ENCODE data around the gene EIF4E3. TPM values are rescaled to one million over a fixed set of nuclear protein-coding genes. Genes with fewer than 3 reads are reported as not detected.

The EIF4E3 gene
- total and polyA plus RNA-seq, 10 of the 15 experiments (the other 5 are each of a cell fraction or from before 2014, with no cell fraction given) = 0.05 to 0.38 (median 0.16) TPM; not detected in 1

DNA sequence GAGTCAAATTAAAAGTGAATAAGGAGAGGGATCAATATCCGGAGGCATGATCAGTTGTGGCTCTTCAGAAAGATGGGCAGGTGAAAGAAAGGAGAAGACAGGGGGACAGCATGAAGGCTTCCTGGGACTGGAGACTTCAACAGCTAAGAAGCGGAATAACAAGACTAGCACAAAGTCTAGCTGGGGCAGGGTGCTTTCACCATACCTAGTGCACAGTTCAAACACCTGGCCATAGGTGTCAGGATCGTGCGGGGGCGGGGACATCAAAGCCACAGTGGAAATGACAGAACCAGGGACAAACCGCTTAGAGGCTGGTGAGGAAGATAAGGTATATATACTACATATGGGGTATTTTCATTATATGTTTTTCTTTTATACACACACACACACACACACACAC, 75.4 kb downstream of the EIF4E3 start:
- FAIRE-seq (no peak), DNase-seq (ENCODE audit: low read depth, low spot score) (no peak), ATAC-seq (no peak)
- Histone ChIP-seq H3K9me3 (replicated peaks; ENCODE audit: control insufficient read depth, insufficient read depth, low read length) (no peaks in the 10 kb centered on the region), H3K4me2 (ENCODE audit: control insufficient read depth, insufficient read depth) (no peak overlapping the region), H2AFZ (ENCODE audit: control insufficient read depth, low read depth, low read length) (no peak overlapping the region), H3K4me1 (ENCODE audit: control insufficient read depth, insufficient read depth, low read length) (no peaks in the 10 kb centered on the region), H3K27me3 (replicated peaks in 1 of 2; ENCODE audit: control insufficient read depth in 2 of 2, insufficient read depth in 2 of 2, low read length in 1 of 2) (0 out of 4 replicates have a peak, but pooled peaks cover 0 to 2% of the 10 kb centered on the region in 2 experiments), H4K20me1 (ENCODE audit: control insufficient read depth, insufficient read depth) (no peaks in the 10 kb centered on the region), H3K36me3 (ENCODE audit: control insufficient read depth in 2 of 2, insufficient read depth in 2 of 2, low read length in 1 of 2) (no peaks in the 10 kb centered on the region), H3K4me3 (no peak overlapping the region), H3K27ac (ENCODE audit: control insufficient read depth, insufficient read depth) (no peak overlapping the region), H3K9ac (ENCODE audit: control insufficient read depth, insufficient read depth, low read length) (no peak overlapping the region), H3K79me2 (ENCODE audit: control insufficient read depth, insufficient read depth, low read length) (no peaks in the 10 kb centered on the region)
- BruUV-seq (replicated peaks) = no TSS peak
- RAD21 ChIA-PET (ENCODE audit: unreplicated experiment) = no interaction called here
- WGBS (ENCODE audit: insufficient coverage, insufficient replicate concordance, low lambda C conversion rate, missing lambda C conversion rate) = 45% methylated on average over 6 of the region's 6 CpGs
- POLR2A ChIA-PET = no interaction called here
- in situ Hi-C loops (cut with MboI) (loop anchor here (10.0 kb wide), 1 partner anchor 1095 kb away; no protein-coding TSS in a partner anchor), intact Hi-C loops (cut with micrococcal nuclease; ENCODE audit: unreplicated experiment) (loop anchor here (5.0 kb wide), 1 partner anchor 1117 kb away; no protein-coding TSS in a partner anchor)
- CTCF ChIA-PET = no interaction called here
- SMC1A ChIA-PET (ENCODE audit: uncharacterized antibody, unreplicated experiment) = interaction anchor here (1.0 kb wide), 1 partner anchor 11 kb away, joined by 3 read pairs; no protein-coding TSS in a partner anchor
- TF ChIP-seq SREBF2 (IDR thresholded peaks at IDR 0.05; ENCODE audit: low read length) (no peak), BACH1 (IDR thresholded peaks at IDR 0.05; ENCODE audit: borderline replicate concordance) (no peak), KLF5 (IDR thresholded peaks at IDR 0.05; ENCODE audit: partially characterized antibody) (no peak), NBN (IDR thresholded peaks at IDR 0.05) (no peak), EED (IDR thresholded peaks at IDR 0.05; ENCODE audit: low read depth) (no peak), FOXK2 (IDR thresholded peaks at IDR 0.05) (no peak), TAF1 (IDR thresholded peaks at IDR 0.05; ENCODE audit: borderline replicate concordance, low read depth, low read length) (no peak), SMC3 (IDR thresholded peaks at IDR 0.05; ENCODE audit: borderline replicate concordance, low read length) (no peak), TBL1XR1 (IDR thresholded peaks at IDR 0.05; ENCODE audit: low read depth, low read length) (no peak), POLR2AphosphoS5 (IDR thresholded peaks at IDR 0.05; ENCODE audit: low read length) (no peak)
- TF ChIP-seq, protein P1, sequence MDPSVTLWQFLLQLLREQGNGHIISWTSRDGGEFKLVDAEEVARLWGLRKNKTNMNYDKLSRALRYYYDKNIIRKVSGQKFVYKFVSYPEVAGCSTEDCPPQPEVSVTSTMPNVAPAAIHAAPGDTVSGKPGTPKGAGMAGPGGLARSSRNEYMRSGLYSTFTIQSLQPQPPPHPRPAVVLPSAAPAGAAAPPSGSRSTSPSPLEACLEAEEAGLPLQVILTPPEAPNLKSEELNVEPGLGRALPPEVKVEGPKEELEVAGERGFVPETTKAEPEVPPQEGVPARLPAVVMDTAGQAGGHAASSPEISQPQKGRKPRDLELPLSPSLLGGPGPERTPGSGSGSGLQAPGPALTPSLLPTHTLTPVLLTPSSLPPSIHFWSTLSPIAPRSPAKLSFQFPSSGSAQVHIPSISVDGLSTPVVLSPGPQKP (IDR thresholded peaks at IDR 0.05; ENCODE audit: low read depth, low read length) = no peak
- TF ChIP-seq, protein P2, sequence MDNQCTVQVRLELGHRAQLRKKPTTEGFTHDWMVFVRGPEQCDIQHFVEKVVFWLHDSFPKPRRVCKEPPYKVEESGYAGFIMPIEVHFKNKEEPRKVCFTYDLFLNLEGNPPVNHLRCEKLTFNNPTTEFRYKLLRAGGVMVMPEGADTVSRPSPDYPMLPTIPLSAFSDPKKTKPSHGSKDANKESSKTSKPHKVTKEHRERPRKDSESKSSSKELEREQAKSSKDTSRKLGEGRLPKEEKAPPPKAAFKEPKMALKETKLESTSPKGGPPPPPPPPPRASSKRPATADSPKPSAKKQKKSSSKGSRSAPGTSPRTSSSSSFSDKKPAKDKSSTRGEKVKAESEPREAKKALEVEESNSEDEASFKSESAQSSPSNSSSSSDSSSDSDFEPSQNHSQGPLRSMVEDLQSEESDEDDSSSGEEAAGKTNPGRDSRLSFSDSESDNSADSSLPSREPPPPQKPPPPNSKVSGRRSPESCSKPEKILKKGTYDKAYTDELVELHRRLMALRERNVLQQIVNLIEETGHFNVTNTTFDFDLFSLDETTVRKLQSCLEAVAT (IDR thresholded peaks at IDR 0.05) = no peak
- TF ChIP-seq, protein P3, sequence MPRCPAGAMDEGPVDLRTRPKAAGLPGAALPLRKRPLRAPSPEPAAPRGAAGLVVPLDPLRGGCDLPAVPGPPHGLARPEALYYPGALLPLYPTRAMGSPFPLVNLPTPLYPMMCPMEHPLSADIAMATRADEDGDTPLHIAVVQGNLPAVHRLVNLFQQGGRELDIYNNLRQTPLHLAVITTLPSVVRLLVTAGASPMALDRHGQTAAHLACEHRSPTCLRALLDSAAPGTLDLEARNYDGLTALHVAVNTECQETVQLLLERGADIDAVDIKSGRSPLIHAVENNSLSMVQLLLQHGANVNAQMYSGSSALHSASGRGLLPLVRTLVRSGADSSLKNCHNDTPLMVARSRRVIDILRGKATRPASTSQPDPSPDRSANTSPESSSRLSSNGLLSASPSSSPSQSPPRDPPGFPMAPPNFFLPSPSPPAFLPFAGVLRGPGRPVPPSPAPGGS (IDR thresholded peaks at IDR 0.05; ENCODE audit: borderline replicate concordance, insufficient read depth, low read depth, low read length, poor library complexity, severe bottlenecking) = no peak
- TF ChIP-seq, protein P4, sequence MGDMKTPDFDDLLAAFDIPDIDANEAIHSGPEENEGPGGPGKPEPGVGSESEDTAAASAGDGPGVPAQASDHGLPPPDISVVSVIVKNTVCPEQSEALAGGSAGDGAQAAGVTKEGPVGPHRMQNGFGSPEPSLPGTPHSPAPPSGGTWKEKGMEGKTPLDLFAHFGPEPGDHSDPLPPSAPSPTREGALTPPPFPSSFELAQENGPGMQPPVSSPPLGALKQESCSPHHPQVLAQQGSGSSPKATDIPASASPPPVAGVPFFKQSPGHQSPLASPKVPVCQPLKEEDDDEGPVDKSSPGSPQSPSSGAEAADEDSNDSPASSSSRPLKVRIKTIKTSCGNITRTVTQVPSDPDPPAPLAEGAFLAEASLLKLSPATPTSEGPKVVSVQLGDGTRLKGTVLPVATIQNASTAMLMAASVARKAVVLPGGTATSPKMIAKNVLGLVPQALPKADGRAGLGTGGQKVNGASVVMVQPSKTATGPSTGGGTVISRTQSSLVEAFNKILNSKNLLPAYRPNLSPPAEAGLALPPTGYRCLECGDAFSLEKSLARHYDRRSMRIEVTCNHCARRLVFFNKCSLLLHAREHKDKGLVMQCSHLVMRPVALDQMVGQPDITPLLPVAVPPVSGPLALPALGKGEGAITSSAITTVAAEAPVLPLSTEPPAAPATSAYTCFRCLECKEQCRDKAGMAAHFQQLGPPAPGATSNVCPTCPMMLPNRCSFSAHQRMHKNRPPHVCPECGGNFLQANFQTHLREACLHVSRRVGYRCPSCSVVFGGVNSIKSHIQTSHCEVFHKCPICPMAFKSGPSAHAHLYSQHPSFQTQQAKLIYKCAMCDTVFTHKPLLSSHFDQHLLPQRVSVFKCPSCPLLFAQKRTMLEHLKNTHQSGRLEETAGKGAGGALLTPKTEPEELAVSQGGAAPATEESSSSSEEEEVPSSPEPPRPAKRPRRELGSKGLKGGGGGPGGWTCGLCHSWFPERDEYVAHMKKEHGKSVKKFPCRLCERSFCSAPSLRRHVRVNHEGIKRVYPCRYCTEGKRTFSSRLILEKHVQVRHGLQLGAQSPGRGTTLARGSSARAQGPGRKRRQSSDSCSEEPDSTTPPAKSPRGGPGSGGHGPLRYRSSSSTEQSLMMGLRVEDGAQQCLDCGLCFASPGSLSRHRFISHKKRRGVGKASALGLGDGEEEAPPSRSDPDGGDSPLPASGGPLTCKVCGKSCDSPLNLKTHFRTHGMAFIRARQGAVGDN (IDR thresholded peaks at IDR 0.05) = no peak
- TF ChIP-seq, protein P5, sequence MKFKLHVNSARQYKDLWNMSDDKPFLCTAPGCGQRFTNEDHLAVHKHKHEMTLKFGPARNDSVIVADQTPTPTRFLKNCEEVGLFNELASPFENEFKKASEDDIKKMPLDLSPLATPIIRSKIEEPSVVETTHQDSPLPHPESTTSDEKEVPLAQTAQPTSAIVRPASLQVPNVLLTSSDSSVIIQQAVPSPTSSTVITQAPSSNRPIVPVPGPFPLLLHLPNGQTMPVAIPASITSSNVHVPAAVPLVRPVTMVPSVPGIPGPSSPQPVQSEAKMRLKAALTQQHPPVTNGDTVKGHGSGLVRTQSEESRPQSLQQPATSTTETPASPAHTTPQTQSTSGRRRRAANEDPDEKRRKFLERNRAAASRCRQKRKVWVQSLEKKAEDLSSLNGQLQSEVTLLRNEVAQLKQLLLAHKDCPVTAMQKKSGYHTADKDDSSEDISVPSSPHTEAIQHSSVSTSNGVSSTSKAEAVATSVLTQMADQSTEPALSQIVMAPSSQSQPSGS (IDR thresholded peaks at IDR 0.05; ENCODE audit: low read length) = no peak

Data from GM12878 (cell line).